ENCODE data around the gene RAX2. TPM values are rescaled to one million over a fixed set of nuclear protein-coding genes. Genes with fewer than 3 reads are reported as not detected.

Gene RAX2
- total RNA-seq, 1 experiment from 2014 or later: not detected

GRCh38 chr19:3803114-3803888 lies 31.3 kb upstream of the RAX2 start:
- intact Hi-C loops (cut with micrococcal nuclease; ENCODE audit: unreplicated experiment): no loop called here
- no peak overlapping the region for H3K4me2 ChIP-seq
- no peaks in the 10 kb centered on the region for H3K4me1 ChIP-seq (replicated peaks; ENCODE audit: insufficient read depth)
- no peak overlapping the region for H3K27ac ChIP-seq
- H4K20me1 ChIP-seq (ENCODE audit: insufficient read depth): no peaks in the 10 kb centered on the region
- H3K79me2 ChIP-seq (ENCODE audit: low read depth): no peaks in the 10 kb centered on the region
- no peak overlapping the region for H2AFZ ChIP-seq
- no TSS peak for BruUV-seq (replicated peaks)
- H3F3A ChIP-seq (ENCODE audit: insufficient read depth, low read depth): peaks cover 4% of the 10 kb centered on the region; the same call in 1 of the 2 replicates
- H3K4me3 ChIP-seq: no peak overlapping the region
- peaks cover 9% of the 10 kb centered on the region for H3K27me3 ChIP-seq (ENCODE audit: insufficient read depth, low read depth)
- CTCF ChIA-PET: no interaction called here
- DNase-seq: no peak
- no peaks in the 10 kb centered on the region for H3K9me3 ChIP-seq (ENCODE audit: insufficient read depth, low read depth)
- H3K36me3 ChIP-seq (ENCODE audit: low read depth): no peaks in the 10 kb centered on the region
- POLR2A ChIA-PET (ENCODE audit: unreplicated experiment): no interaction called here
- H3K9me2 ChIP-seq (ENCODE audit: insufficient read depth): no peaks in the 10 kb centered on the region
- TF ChIP-seq CTCF (conservative IDR thresholded peaks at IDR 0.05) (no peak), EZH2 (IDR thresholded peaks at IDR 0.05; ENCODE audit: low read depth) (no peak)

GRCh38 chr19:3801412-3802096 lies 29.5 kb upstream of the RAX2 start:
- no peaks in the 10 kb centered on the region for H3K4me1 ChIP-seq (replicated peaks; ENCODE audit: insufficient read depth)
- H3K79me2 ChIP-seq (ENCODE audit: low read depth): no peaks in the 10 kb centered on the region
- ChIA-PET CTCF (no interaction called here), POLR2A (ENCODE audit: unreplicated experiment) (no interaction called here)
- H4K20me1 ChIP-seq (ENCODE audit: insufficient read depth): no peaks in the 10 kb centered on the region
- no peaks in the 10 kb centered on the region for H3K36me3 ChIP-seq (ENCODE audit: low read depth)
- TF ChIP-seq CTCF (conservative IDR thresholded peaks at IDR 0.05) (no peak), EZH2 (IDR thresholded peaks at IDR 0.05; ENCODE audit: low read depth) (no peak)
- no peak overlapping the region for H2AFZ ChIP-seq
- H3K27ac ChIP-seq: no peak overlapping the region
- BruUV-seq (replicated peaks): no TSS peak
- H3F3A ChIP-seq (ENCODE audit: insufficient read depth, low read depth): no peaks in the 10 kb centered on the region
- peaks cover 9% of the 10 kb centered on the region for H3K27me3 ChIP-seq (ENCODE audit: insufficient read depth, low read depth)
- no peak overlapping the region for H3K4me3 ChIP-seq
- no peaks in the 10 kb centered on the region for H3K9me2 ChIP-seq (ENCODE audit: insufficient read depth)
- no peaks in the 10 kb centered on the region for H3K9me3 ChIP-seq (ENCODE audit: insufficient read depth, low read depth)
- H3K4me2 ChIP-seq: no peak overlapping the region
- intact Hi-C loops (cut with micrococcal nuclease; ENCODE audit: unreplicated experiment): no loop called here
- no peak for DNase-seq

GRCh38 chr19:3800996-3801395 lies 29.0 kb upstream of the RAX2 start:
- no peak overlapping the region for H3K4me2 ChIP-seq
- H2AFZ ChIP-seq: no peak overlapping the region
- H3K4me1 ChIP-seq (replicated peaks; ENCODE audit: insufficient read depth): no peaks in the 10 kb centered on the region
- CTCF ChIA-PET: no interaction called here
- no peak overlapping the region for H3K4me3 ChIP-seq
- no peaks in the 10 kb centered on the region for H3K9me3 ChIP-seq (ENCODE audit: insufficient read depth, low read depth)
- no peaks in the 10 kb centered on the region for H3K36me3 ChIP-seq (ENCODE audit: low read depth)
- H3K79me2 ChIP-seq (ENCODE audit: low read depth): no peaks in the 10 kb centered on the region
- H3K27me3 ChIP-seq (ENCODE audit: insufficient read depth, low read depth): peaks cover 9% of the 10 kb centered on the region
- H4K20me1 ChIP-seq (ENCODE audit: insufficient read depth): no peaks in the 10 kb centered on the region
- no TSS peak for BruUV-seq (replicated peaks)
- H3K9me2 ChIP-seq (ENCODE audit: insufficient read depth): no peaks in the 10 kb centered on the region
- no peaks in the 10 kb centered on the region for H3F3A ChIP-seq (ENCODE audit: insufficient read depth, low read depth)
- H3K27ac ChIP-seq: no peak overlapping the region
- POLR2A ChIA-PET (ENCODE audit: unreplicated experiment): no interaction called here
- no peak for TF ChIP-seq CTCF (conservative IDR thresholded peaks at IDR 0.05)
- TF ChIP-seq EZH2 (IDR thresholded peaks at IDR 0.05; ENCODE audit: low read depth): no peak
- no peak for DNase-seq
- intact Hi-C loops (cut with micrococcal nuclease; ENCODE audit: unreplicated experiment): no loop called here
